Neural cell (in vitro differentiated cells): Measurements from ENCODE around the gene KDELR1. TPM values are rescaled to one million over a fixed set of nuclear protein-coding genes. Genes with fewer than 3 reads are reported as not detected.

ENCODE experiments used
- H2AFZ ChIP-seq: fragments of 200-600, 300-800 bp; sonication (generic), shearing (Covaris generic); 2 replicates; pipeline ENCODE4 v1.6.0; 2014; ENCODE audit warnings: low read depth, mild to moderate bottlenecking, antibody characterized with exemption, low read length, moderate library complexity
- H3F3A ChIP-seq: fragments of 200-600 bp; shearing (Covaris generic); 2 replicates; pipeline ENCODE4 v1.6.1; 2016; ENCODE audit warnings: mild to moderate bottlenecking, moderate library complexity, mixed read lengths, antibody characterized with exemption, low read length; ENCODE audit not compliant: insufficient read depth, poor library complexity, severe bottlenecking
- H3K27ac ChIP-seq: fragments of 200-600, 300-800 bp; sonication (generic), shearing (Covaris generic); 2 replicates; pipeline ENCODE4 v1.5.1; 2014; ENCODE audit warnings: mild to moderate bottlenecking, low read length, moderate library complexity
- H3K27me3 ChIP-seq: fragments of 300-800, 200-600 bp; sonication (generic), shearing (Covaris generic); 2 replicates; pipeline ENCODE4 v1.6.0; 2014; ENCODE audit warnings: mild to moderate bottlenecking, low read depth, low read length, moderate library complexity; ENCODE audit not compliant: insufficient read depth
- H3K36me3 ChIP-seq: fragments of 300-800, 200-600 bp; sonication (generic), shearing (Covaris generic); 2 replicates; pipeline ENCODE4 v1.5.1; 2014; ENCODE audit warnings: mild to moderate bottlenecking, antibody characterized with exemption, low read length, moderate library complexity; ENCODE audit not compliant: insufficient read depth
- H3K4me2 ChIP-seq: fragments of 300-800, 200-600 bp; sonication (generic), shearing (Covaris generic); 2 replicates; pipeline ENCODE4 v1.6.0; 2014; ENCODE audit warnings: mild to moderate bottlenecking, low read length
- H3K4me3 ChIP-seq: fragments of 300-800, 200-600 bp; sonication (generic), shearing (Covaris generic); 2 replicates; pipeline ENCODE4 v1.5.1; 2014; ENCODE audit warnings: mild to moderate bottlenecking, low read length, moderate library complexity
- H3K79me2 ChIP-seq: fragments of 200-600 bp; shearing (Covaris generic); replicated peaks from 2 replicates; pipeline ENCODE4 v1.6.0; 2014; ENCODE audit warnings: mild to moderate bottlenecking, low read length, moderate library complexity; ENCODE audit not compliant: insufficient read depth
- H3K9ac ChIP-seq: fragments of 300-800, 200-600 bp; sonication (generic), shearing (Covaris generic); 2 replicates; pipeline ENCODE4 v1.6.1; 2016; ENCODE audit warnings: mild to moderate bottlenecking, low read length, mixed read lengths
- H3K9me2 ChIP-seq: fragments of 200-600 bp; shearing (Covaris generic); 2 replicates; pipeline ENCODE4 v1.6.1; 2016; ENCODE audit warnings: mild to moderate bottlenecking, low read length, mixed read lengths; ENCODE audit not compliant: insufficient read depth
- H3K9me3 ChIP-seq: fragments of 200-600, 300-800 bp; sonication (generic), shearing (Covaris generic); 2 replicates; pipeline ENCODE4 v1.6.1; 2016; ENCODE audit warnings: mild to moderate bottlenecking, mixed run types, low read length, moderate library complexity, mixed read lengths
- H4K20me1 ChIP-seq: fragments of 200-600 bp; shearing (Covaris generic); 2 replicates; pipeline ENCODE4 v1.6.1; 2016; ENCODE audit warnings: mild to moderate bottlenecking, mixed run types; ENCODE audit not compliant: insufficient read depth
- CTCF ChIP-seq: fragments of 450-650 bp; IDR thresholded peaks from 2 replicates; pipeline ENCODE4 v1.5.1; 2014; ENCODE audit warnings: antibody characterized with exemption, mild to moderate bottlenecking, moderate library complexity; ENCODE audit not compliant: poor library complexity, severe bottlenecking
- EP300 ChIP-seq: fragments of 450-650 bp; conservative IDR thresholded peaks from 2 replicates; pipeline ENCODE4 v1.6.1; 2014; ENCODE audit warnings: antibody characterized with exemption, mild to moderate bottlenecking, moderate library complexity; ENCODE audit not compliant: poor library complexity, severe bottlenecking
- EZH2 ChIP-seq: fragments of 200-600, 300-800 bp; shearing (Covaris generic), sonication (generic); IDR thresholded peaks from 2 replicates; pipeline ENCODE4 v1.6.1; 2014; ENCODE audit warnings: antibody characterized with exemption, low read length, borderline replicate concordance, mild to moderate bottlenecking; ENCODE audit not compliant: insufficient read depth, poor library complexity, severe bottlenecking
- MXI1 ChIP-seq: fragments of 450-650 bp; conservative IDR thresholded peaks from 2 replicates; pipeline ENCODE4 v1.6.1; 2014; ENCODE audit warnings: antibody characterized with exemption, mild to moderate bottlenecking; ENCODE audit not compliant: poor library complexity, severe bottlenecking
- POLR2AphosphoS5 ChIP-seq: IDR thresholded peaks from 2 replicates; pipeline ENCODE4 v1.6.1; 2012
- RAD21 ChIP-seq: fragments of 450-650 bp; conservative IDR thresholded peaks from 2 replicates; pipeline ENCODE4 v1.6.1; 2014; ENCODE audit warnings: antibody characterized with exemption, mild to moderate bottlenecking, moderate library complexity
- REST ChIP-seq: IDR thresholded peaks from 2 replicates; pipeline ENCODE4 v1.6.1; 2012; ENCODE audit warnings: borderline replicate concordance
- SMC3 ChIP-seq: fragments of 450-650 bp; conservative IDR thresholded peaks from 2 replicates; pipeline ENCODE4 v1.6.1; 2014; ENCODE audit warnings: antibody characterized with exemption, mild to moderate bottlenecking, moderate library complexity; ENCODE audit not compliant: poor library complexity
- TAF1 ChIP-seq: IDR thresholded peaks from 2 replicates; pipeline ENCODE4 v1.6.1; 2012; ENCODE audit warnings: low read depth
- polyA plus RNA-seq: library from polyadenylated mRNA; depleted of rRNA; stranded (reverse); fragments of >200 nt; gene quantifications from 2 replicates; pipeline ENCODE4 v1.2.3, GENCODE V29; 2014

KDELR1 gene
- polyA plus RNA-seq, 1 donor from 2014 or later: 46.9 TPM

- TF ChIP-seq CTCF (no peak), EZH2 (no peak), RAD21 (no peak), TAF1 (no peak), EP300 (no peak), MXI1 (no peak), POLR2AphosphoS5 (no peak), SMC3 (no peak), REST (no peak)
- H3F3A ChIP-seq: no peaks in the 10 kb centered on the region
Measured at GRCh38 chr19:48371367-48371766, 20.0 kb downstream of the KDELR1 start.

GRCh38 chr19:48370955-48371354, 20.4 kb downstream of the KDELR1 start:
- H3K4me3 ChIP-seq: no peak overlapping the region
- no peak overlapping the region for H3K4me2 ChIP-seq
- H3K36me3 ChIP-seq: no peaks in the 10 kb centered on the region
- no peaks in the 10 kb centered on the region for H3K9me3 ChIP-seq
- no peak overlapping the region for H2AFZ ChIP-seq
- no peak overlapping the region for H3K9ac ChIP-seq
- H4K20me1 ChIP-seq: no peaks in the 10 kb centered on the region
- no peaks in the 10 kb centered on the region for H3F3A ChIP-seq
- no peaks in the 10 kb centered on the region for H3K79me2 ChIP-seq
- no peaks in the 10 kb centered on the region for H3K27me3 ChIP-seq
- TF ChIP-seq CTCF: no peak
- TF ChIP-seq SMC3: no peak
- no peak for TF ChIP-seq EZH2
- TF ChIP-seq MXI1: no peak
- TF ChIP-seq TAF1: no peak
- TF ChIP-seq EP300: no peak
- TF ChIP-seq RAD21: no peak
- TF ChIP-seq REST: no peak
- no peak for TF ChIP-seq POLR2AphosphoS5
- no peak overlapping the region for H3K27ac ChIP-seq
- no peaks in the 10 kb centered on the region for H3K9me2 ChIP-seq

More at GRCh38 chr19:48371367-48371766, 20.0 kb downstream of the KDELR1 start:
- H2AFZ ChIP-seq: no peak overlapping the region
- H3K27me3 ChIP-seq: no peaks in the 10 kb centered on the region
- no peak overlapping the region for H3K9ac ChIP-seq
- no peaks in the 10 kb centered on the region for H3K9me2 ChIP-seq
- H3K9me3 ChIP-seq: no peaks in the 10 kb centered on the region
- no peaks in the 10 kb centered on the region for H3K79me2 ChIP-seq
- no peak overlapping the region for H3K4me2 ChIP-seq
- no peaks in the 10 kb centered on the region for H4K20me1 ChIP-seq
- no peak overlapping the region for H3K27ac ChIP-seq
- no peaks in the 10 kb centered on the region for H3K36me3 ChIP-seq
- H3K4me3 ChIP-seq: no peak overlapping the region
